LNCAP (cell line): ENCODE measurements around the gene MIEF1.

Source experiments
- TF ChIP-seq, protein P1 (sequence below): fragments of 450-650 bp; IDR thresholded peaks from 2 replicates; pipeline ENCODE4 v1.5.1; 2017; ENCODE audit warnings: mild to moderate bottlenecking

The MIEF1 gene

DNA sequence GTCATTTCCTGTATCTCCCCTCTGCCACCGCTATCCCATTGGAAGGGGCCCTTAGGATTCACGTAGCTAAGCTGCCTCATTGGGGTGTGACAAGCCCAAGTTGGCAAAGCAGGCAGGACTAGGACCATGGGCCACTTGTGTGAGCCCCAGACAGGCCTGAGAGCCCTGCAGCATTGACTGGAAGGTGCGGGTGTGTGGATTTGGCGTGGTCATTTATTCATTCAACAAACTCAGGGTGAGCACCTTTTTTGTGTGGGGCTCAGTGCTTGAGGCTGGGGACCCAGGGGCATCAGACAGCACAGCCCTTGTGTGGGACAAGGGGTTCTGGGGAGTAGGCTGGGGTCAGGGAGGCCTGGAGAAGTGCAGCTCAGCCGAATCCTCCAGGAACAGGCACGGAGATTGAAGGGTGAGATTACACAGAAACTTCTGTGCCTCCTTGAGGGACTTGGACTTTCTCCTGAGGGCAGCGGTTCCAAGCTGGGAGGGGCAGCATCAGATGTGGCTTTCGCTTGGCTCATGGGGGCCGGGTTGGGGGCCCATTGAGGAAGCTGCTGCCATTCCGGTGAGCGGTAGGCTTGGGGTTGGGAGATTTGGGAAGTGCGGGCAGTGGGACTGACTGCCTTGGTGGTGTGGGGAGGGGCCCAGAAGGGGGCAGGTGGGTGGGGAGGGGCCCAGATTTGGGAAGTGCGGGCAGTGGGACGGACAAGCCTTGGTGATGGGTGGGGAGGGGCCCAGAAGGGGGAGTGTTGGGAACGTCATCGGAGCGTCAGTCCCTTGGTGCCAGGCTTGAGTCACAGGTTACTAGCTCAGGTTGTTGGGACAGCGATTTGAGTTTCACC is 33.4 kb upstream of the MIEF1 start:
- TF ChIP-seq, protein P1, sequence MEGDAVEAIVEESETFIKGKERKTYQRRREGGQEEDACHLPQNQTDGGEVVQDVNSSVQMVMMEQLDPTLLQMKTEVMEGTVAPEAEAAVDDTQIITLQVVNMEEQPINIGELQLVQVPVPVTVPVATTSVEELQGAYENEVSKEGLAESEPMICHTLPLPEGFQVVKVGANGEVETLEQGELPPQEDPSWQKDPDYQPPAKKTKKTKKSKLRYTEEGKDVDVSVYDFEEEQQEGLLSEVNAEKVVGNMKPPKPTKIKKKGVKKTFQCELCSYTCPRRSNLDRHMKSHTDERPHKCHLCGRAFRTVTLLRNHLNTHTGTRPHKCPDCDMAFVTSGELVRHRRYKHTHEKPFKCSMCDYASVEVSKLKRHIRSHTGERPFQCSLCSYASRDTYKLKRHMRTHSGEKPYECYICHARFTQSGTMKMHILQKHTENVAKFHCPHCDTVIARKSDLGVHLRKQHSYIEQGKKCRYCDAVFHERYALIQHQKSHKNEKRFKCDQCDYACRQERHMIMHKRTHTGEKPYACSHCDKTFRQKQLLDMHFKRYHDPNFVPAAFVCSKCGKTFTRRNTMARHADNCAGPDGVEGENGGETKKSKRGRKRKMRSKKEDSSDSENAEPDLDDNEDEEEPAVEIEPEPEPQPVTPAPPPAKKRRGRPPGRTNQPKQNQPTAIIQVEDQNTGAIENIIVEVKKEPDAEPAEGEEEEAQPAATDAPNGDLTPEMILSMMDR = no peak

DNA sequence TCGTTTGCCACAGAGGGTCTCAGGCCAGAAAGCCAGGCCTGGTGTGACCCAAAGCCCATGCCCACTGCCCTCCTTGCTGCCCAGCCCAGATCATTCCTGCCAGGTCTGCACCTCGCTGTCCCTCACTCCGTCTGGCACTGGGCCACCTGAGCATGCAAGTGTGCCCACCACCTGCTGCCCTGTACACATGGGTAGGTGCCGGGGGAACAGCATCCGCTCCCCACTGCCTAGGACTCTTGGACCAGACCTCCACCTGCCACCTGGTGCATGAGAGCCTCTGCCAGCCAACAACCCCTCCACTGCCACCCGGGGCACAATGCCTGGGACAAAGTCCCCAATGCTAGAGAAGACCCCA is 32.8 kb upstream of the MIEF1 start:
- TF ChIP-seq, protein P1 = no peak

DNA sequence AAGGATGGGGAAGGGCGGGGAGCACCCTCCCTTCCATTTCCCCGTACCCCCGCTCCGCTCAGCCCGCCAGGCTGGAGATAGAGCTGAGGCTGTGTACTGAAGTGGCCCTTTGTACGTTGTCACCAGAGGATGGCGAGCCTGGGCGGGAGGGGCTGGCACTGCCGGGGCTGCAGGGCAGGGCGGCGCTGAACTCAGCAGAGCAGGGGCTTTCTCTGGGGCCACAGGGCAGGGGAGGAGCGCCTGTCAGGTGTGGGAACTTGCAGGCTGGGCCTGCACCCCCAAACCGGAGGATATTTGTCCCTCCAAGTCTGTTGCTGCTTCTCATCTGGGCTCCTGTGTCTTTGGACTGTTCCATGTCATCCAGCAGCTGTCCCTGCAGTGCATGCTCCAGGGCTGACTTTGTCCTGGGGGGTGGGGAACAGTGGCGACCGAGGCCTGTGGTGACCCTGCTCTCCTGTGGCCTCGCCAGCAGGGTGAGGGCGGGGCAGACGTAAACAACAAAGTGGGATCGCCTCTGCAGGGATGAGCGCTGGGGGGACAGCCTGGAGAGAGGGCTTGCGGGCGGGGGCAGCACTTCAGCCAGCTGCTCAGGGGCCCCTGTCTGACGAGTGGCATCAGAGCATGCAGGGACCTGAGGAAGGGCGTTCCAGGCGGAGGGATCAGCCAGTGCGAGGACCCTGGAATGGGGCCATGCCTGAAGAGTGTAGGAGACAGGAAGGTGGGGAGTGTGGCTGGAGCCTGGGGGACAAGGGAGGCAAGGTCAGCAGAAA is 32.2 kb upstream of the MIEF1 start:
- TF ChIP-seq, protein P1 = no peak

DNA sequence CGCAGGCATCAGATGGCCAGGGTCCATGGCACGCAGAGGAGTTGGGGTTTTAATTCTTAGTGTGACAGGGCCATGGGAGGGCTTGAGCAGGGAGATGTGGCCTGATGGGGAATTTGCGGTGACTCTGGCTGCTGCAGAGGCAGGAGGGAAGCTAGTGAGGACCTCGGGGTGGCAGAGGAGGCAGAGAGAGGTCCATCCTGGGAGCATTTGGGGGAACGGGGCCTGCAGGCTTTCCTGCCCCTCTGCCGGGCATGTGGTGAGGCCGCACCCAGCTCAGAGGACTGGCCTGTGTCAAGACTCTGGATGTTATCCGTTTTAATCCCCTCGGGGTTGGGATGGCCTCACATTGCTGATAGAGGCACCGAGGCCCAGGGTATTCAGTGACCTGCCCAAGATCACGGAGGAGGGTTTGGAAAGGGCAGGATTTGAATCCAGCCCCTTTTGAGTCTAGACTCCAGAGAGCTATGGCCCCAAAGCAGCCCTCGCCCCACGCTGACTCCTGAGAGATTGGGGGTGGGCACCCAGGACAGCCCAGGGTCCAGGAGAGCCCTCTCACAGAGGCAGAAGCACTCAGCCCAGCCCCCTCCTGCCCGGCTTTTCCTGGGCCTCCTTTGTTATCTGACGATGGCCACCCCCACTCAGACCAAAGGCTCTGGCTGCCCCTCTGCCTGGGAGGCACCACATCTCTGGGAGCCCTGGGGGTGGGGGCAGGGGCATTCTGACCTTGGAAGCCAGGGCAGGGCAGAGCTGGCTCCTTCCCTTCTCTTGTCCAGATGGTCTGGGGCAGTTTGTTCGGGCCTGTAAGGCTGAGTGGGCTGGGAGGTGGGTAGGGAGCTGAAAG is 31.4 kb upstream of the MIEF1 start:
- TF ChIP-seq, protein P1 = no peak

DNA sequence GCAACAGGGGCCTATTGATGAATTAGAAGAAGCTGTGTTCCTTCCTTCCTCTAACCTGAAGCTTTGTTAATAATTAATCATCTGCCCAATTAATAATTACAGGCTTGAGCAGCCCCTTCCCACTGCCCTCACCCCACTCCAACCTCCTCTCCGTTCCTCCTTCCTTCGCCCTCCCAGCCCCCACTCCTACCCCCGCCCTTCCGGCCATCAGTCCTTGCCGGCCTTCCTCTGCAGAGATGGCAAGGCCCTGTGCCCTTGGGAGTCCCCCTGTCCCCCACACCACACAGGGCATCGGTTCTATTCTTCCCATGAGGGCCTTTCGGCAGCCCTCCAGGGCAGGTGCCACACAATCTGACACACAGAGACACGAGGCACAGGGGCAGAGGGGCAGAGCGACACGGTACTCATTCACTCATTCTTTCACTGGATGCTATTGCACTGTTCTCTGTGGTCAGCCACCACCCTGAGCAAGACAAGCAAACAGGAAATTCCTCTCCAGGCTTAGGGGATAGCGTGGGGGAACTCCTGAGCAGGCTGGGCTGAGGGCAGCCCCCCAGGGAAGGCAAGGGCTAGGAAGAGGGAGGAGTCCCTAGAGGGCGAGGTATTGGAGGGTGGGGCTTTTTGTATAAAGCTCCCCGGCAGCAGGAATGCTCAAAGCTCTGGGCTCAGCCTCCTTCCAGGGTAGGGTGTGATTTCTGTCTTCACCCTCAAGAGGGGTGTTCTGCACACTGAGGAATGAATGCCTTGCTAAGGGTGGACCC is 30.5 kb upstream of the MIEF1 start:
- TF ChIP-seq, protein P1 = no peak

DNA sequence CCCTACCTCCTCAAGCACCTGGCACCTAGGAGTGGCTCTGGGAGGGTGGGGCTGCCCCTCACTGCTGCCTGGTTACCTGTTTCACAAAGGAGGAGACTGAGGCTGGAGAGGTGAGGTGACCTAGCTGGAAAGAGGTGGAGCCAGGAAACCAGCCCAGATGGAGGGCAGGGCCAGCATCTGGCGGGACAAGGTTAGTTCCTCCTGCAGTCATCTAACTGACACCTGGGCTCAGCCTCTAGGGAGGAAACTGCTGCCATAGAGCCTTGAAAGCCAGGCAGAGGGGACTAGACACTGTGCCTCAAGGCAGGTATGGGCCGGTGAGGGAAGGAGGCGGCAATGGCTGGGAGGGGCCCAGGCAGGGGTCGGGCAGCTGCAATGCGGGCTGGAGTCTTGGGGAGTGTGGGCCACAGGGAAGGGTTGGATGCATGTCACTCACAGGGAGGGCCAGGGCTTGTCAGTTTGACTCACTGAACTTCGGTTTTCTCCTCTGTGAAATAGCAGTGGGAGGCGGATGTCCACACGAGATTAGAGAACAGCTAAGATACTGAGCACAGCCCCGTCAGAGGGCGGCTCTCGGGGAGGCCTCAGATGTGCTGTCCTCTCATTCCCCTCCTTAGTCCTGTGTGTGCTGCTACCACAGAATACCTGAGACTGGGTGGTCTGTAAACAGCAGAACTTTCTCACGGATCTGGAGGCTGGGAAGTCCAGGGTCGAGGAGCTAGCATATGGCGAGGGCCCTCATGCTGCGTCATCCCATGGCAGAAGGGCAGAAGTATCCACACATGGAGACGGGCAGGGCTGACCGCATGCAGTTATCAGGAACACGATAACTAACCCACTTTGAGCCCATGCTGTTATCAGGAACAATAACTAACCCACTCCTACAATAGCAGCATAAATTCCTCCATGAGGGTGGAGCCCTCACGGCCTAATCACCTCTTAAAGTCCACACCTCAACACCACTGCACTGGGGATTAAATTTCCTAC is 29.2 kb upstream of the MIEF1 start:
- TF ChIP-seq, protein P1 = no peak
